HEK293 (cell line): ENCODE results near the gene ERO1B.
"Not testable (repeated sequence)": the region's sequence is repeated elsewhere in the genome, so short reads cannot be mapped to it uniquely, and the experiment has no call there.

Experiments used
- CTCF ChIA-PET: fragments of 350-600 bp; formaldehyde crosslinking; extraction: SDS; loops from one replicate; lab custom pipeline; 2021; ENCODE audit warnings: antibody characterized with exemption; lab: Yijun Ruan, JAX
- POLR2A ChIA-PET: fragments of 300-600 bp; formaldehyde crosslinking; extraction: SDS; loops from one replicate; lab custom pipeline; 2020; ENCODE audit warnings: antibody characterized with exemption, inconsistent platforms; lab: Yijun Ruan, JAX
- H3K27ac ChIP-seq: fragments of 200-500 bp; sonication (Bioruptor generic); 2 replicates; pipeline ENCODE4 v1.5.1; 2014; ENCODE audit warnings: low read depth, low read length, control low read depth, inconsistent platforms; ENCODE audit errors: extremely low read depth
- H3K36me3 ChIP-seq, 2 experiments: fragments of 200-500 bp in 1 of 2; sonication (Bioruptor generic) in 1 of 2; 1 replicate in 1 of 2; 2 replicates in 1 of 2; pipeline ENCODE4 v1.5.1; 2014 to 2017; ENCODE audit warnings: inconsistent platforms in 2 of 2, low read length in 2 of 2; ENCODE audit not compliant: control insufficient read depth in 2 of 2, insufficient read depth in 1 of 2
- H3K4me1 ChIP-seq: fragments of 200-500 bp; sonication (Bioruptor generic); 2 replicates; pipeline ENCODE4 v1.5.1; 2014; ENCODE audit warnings: mild to moderate bottlenecking, low read length, inconsistent platforms; ENCODE audit not compliant: control insufficient read depth, insufficient read depth
- H3K4me3 ChIP-seq: 2 replicates; pipeline ENCODE4 v1.5.1; 2011; ENCODE audit warnings: low read depth, mild to moderate bottlenecking, control low read depth, low read length, moderate library complexity
- H3K9me3 ChIP-seq: fragments of 200-500 bp; sonication (Bioruptor generic); 2 replicates; pipeline ENCODE4 v1.5.1; 2014; ENCODE audit warnings: low read depth, low read length, inconsistent platforms; ENCODE audit not compliant: control insufficient read depth, insufficient read depth
- KLF9 ChIP-seq: fragments of 450-650 bp; formaldehyde crosslinking; IDR thresholded peaks from 2 replicates; pipeline ENCODE4 v1.5.1; 2016; ENCODE audit warnings: missing biosample characterization, missing genetic modification characterization, low read depth
- MZF1 ChIP-seq: fragments of 450-650 bp; formaldehyde crosslinking; IDR thresholded peaks from 2 replicates; pipeline ENCODE4 v1.5.1; 2017; ENCODE audit warnings: missing biosample characterization, missing genetic modification characterization, borderline replicate concordance
- OVOL3 ChIP-seq: fragments of 450-650 bp; formaldehyde crosslinking; IDR thresholded peaks from 2 replicates; pipeline ENCODE4 v1.5.1; 2016; ENCODE audit warnings: missing biosample characterization, missing genetic modification characterization
- PRDM1 ChIP-seq: fragments of 450-650 bp; formaldehyde crosslinking; IDR thresholded peaks from 2 replicates; pipeline ENCODE4; 2016; ENCODE audit warnings: missing biosample characterization, missing genetic modification characterization
- YY1 ChIP-seq: fragments of 450-650 bp; formaldehyde crosslinking; IDR thresholded peaks from 2 replicates; pipeline ENCODE4 v1.5.1; 2018; ENCODE audit warnings: missing biosample characterization, missing genetic modification characterization
- ZFP3 ChIP-seq: fragments of 450-650 bp; formaldehyde crosslinking; IDR thresholded peaks from 2 replicates; pipeline ENCODE4 v1.5.1; 2016; ENCODE audit warnings: low read depth, missing biosample characterization, missing genetic modification characterization
- ZFP69B ChIP-seq: fragments of 450-650 bp; formaldehyde crosslinking; IDR thresholded peaks from 2 replicates; pipeline ENCODE4 v1.5.1; 2016; ENCODE audit warnings: missing biosample characterization, missing genetic modification characterization
- ZNF146 ChIP-seq: fragments of 450-650 bp; formaldehyde crosslinking; IDR thresholded peaks from 2 replicates; pipeline ENCODE4 v1.5.1; 2016; ENCODE audit warnings: missing biosample characterization, missing genetic modification characterization
- ZNF202 ChIP-seq: fragments of 450-650 bp; formaldehyde crosslinking; IDR thresholded peaks from 2 replicates; pipeline ENCODE4 v1.5.1; 2016; ENCODE audit warnings: missing biosample characterization, missing genetic modification characterization, borderline replicate concordance
- ZNF274 ChIP-seq, 2 experiments: fragments of 200-500 bp in 1 of 2; fragments of 450-650 bp in 1 of 2; sonication (Bioruptor generic) in 1 of 2; formaldehyde crosslinking in 1 of 2; IDR thresholded peaks; 2 replicates each; pipeline versions ENCODE4 v1.5.1 to v1.6.1; 2014 to 2016; ENCODE audit warnings: borderline replicate concordance in 1 of 2, inconsistent platforms in 1 of 2, low read length in 1 of 2, missing biosample characterization in 1 of 2, missing genetic modification characterization in 1 of 2
- ZNF280D ChIP-seq: fragments of 450-650 bp; formaldehyde crosslinking; IDR thresholded peaks from 2 replicates; pipeline ENCODE4 v1.5.1; 2016; ENCODE audit warnings: missing biosample characterization, missing genetic modification characterization
- ZNF341 ChIP-seq: fragments of 450-650 bp; formaldehyde crosslinking; IDR thresholded peaks from 2 replicates; pipeline ENCODE4; 2016; ENCODE audit warnings: low read depth, missing biosample characterization, missing genetic modification characterization
- ZNF394 ChIP-seq: fragments of 450-650 bp; formaldehyde crosslinking; IDR thresholded peaks from 2 replicates; pipeline ENCODE4 v1.5.1; 2016; ENCODE audit warnings: missing biosample characterization, missing genetic modification characterization, mild to moderate bottlenecking, moderate library complexity, borderline replicate concordance
- ZNF501 ChIP-seq: fragments of 450-650 bp; formaldehyde crosslinking; IDR thresholded peaks from 2 replicates; pipeline ENCODE4 v1.5.1; 2016; ENCODE audit warnings: missing biosample characterization, missing genetic modification characterization
- ZNF549 ChIP-seq: fragments of 450-650 bp; IDR thresholded peaks from 2 replicates; pipeline ENCODE4 v1.5.1; 2018; ENCODE audit warnings: missing biosample characterization, missing genetic modification characterization, mild to moderate bottlenecking, inconsistent platforms, moderate library complexity
- ZNF571 ChIP-seq: fragments of 450-650 bp; formaldehyde crosslinking; IDR thresholded peaks from 2 replicates; pipeline ENCODE4 v1.5.0; 2017; ENCODE audit warnings: missing biosample characterization, missing genetic modification characterization
- ZNF621 ChIP-seq: fragments of 450-650 bp; formaldehyde crosslinking; IDR thresholded peaks from 2 replicates; pipeline ENCODE4 v1.5.1; 2017; ENCODE audit warnings: missing biosample characterization, missing genetic modification characterization
- ZNF654 ChIP-seq: fragments of 450-650 bp; formaldehyde crosslinking; IDR thresholded peaks from 2 replicates; pipeline ENCODE4 v1.5.1; 2016; ENCODE audit warnings: low read depth, missing biosample characterization, missing genetic modification characterization
- ZNF785 ChIP-seq: fragments of 450-650 bp; formaldehyde crosslinking; IDR thresholded peaks from 2 replicates; pipeline ENCODE4 v1.5.1; 2016; ENCODE audit warnings: missing biosample characterization, missing genetic modification characterization
- ZSCAN16 ChIP-seq: fragments of 450-650 bp; formaldehyde crosslinking; IDR thresholded peaks from 2 replicates; pipeline ENCODE4 v1.5.1; 2016; ENCODE audit warnings: missing biosample characterization, missing genetic modification characterization
- ZSCAN23 ChIP-seq: fragments of 450-650 bp; formaldehyde crosslinking; IDR thresholded peaks from 2 replicates; pipeline ENCODE4 v1.5.1; 2016; ENCODE audit warnings: missing biosample characterization, missing genetic modification characterization
- ZSCAN30 ChIP-seq: fragments of 450-650 bp; IDR thresholded peaks from 2 replicates; pipeline ENCODE4 v1.5.1; 2018; ENCODE audit warnings: missing biosample characterization, mild to moderate bottlenecking, missing genetic modification characterization, moderate library complexity
- TF ChIP-seq, protein P1 (sequence below): fragments of 450-650 bp; formaldehyde crosslinking; IDR thresholded peaks from 2 replicates; pipeline ENCODE4 v1.5.1; 2016; ENCODE audit warnings: missing biosample characterization, missing genetic modification characterization
- TF ChIP-seq, protein P2 (sequence below): fragments of 450-650 bp; formaldehyde crosslinking; IDR thresholded peaks from 2 replicates; pipeline ENCODE4 v1.5.1; 2016; ENCODE audit warnings: missing biosample characterization, missing genetic modification characterization, low read depth

The ERO1B gene

DNA sequence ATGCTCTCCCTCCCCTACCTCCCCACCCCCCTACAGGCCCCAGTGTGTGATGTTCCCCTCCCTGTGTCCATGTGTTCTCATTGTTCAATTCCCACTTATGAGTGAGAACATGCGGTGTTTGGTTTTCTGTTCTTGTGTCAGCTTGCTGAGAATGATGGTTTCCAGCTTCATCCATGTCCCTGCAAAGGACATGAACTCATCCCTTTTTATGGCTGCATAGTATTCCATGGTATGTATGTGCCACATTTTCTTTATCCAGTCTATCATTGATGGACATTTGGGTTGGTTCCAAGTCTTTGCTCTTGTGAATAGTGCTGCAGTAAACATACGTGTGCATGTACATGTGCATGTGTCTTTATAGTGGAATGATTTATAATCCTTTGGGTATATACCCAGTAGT is 95.3 kb downstream of the ERO1B start:
- POLR2A ChIA-PET, H3K27ac ChIP-seq, CTCF ChIA-PET, H3K4me1 ChIP-seq, H3K4me3 ChIP-seq, H3K9me3 ChIP-seq: not testable (repeated sequence)
- TF ChIP-seq ZNF146 (tag by site-specific recombination) (peak; percentile 99), ZNF280D (tag by site-specific recombination) (peak; percentile 84; the same call in 1 of the 2 replicates), ZNF202 (tag by site-specific recombination) (peak; percentile 64; the same call in 1 of the 2 replicates)
- TF ChIP-seq, protein P1, sequence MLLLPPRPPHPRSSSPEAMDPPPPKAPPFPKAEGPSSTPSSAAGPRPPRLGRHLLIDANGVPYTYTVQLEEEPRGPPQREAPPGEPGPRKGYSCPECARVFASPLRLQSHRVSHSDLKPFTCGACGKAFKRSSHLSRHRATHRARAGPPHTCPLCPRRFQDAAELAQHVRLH = peak; percentile 89; the same call in 1 of the 2 replicates
- peaks cover 22 to 24% of the 10 kb centered on the region in 2 experiments for H3K36me3 ChIP-seq

DNA sequence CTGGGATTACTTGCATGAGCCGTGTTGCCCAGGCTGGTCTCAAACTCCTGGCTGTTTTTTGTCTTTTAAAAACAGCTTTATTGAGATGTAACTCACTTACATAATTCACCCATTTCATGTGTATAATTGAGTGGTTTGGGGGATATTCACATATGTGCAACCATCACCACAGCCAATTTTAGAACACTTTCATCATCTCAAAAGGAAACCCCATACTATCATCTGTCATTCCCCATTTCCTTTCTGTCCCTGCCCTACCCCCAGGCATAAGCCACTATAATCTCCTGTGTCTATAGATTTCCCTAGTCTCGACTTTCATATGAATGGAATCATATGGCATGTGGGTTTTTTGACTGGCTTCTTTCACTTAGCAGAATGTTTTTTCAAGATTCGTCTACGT is 96.1 kb downstream of the ERO1B start:
- H3K4me1 ChIP-seq = no peaks in the 10 kb centered on the region
- H3K27ac ChIP-seq = no peak overlapping the region
- peaks cover 27 to 30% of the 10 kb centered on the region in 2 experiments for H3K36me3 ChIP-seq
- no peak overlapping the region for H3K4me3 ChIP-seq
- CTCF ChIA-PET = no interaction called here
- POLR2A ChIA-PET = no interaction called here
- TF ChIP-seq MZF1 (no peak), YY1 (no peak), ZFP3 (tag by site-specific recombination) (no peak), ZNF341 (tag by site-specific recombination) (no peak), OVOL3 (tag by site-specific recombination) (no peak), ZNF501 (tag by site-specific recombination) (no peak), ZNF654 (tag by site-specific recombination) (no peak), PRDM1 (tag by site-specific recombination) (no peak), ZNF549 (no peak), ZSCAN23 (tag by site-specific recombination) (no peak), ZNF571 (tag by site-specific recombination) (no peak), KLF9 (no peak), ZSCAN16 (tag by site-specific recombination) (no peak), ZNF274 (IDR thresholded peaks at IDR 0.05; ENCODE audit: low read length) (no peak), ZNF274 (tag by site-specific recombination; IDR thresholded peaks at IDR 0.05; ENCODE audit: borderline replicate concordance) (no peak), ZSCAN30 (tag by site-specific recombination) (no peak), ZNF785 (no peak), ZFP69B (tag by site-specific recombination) (no peak), ZNF394 (tag by site-specific recombination) (no peak), ZNF621 (no peak)
- TF ChIP-seq, protein P2, sequence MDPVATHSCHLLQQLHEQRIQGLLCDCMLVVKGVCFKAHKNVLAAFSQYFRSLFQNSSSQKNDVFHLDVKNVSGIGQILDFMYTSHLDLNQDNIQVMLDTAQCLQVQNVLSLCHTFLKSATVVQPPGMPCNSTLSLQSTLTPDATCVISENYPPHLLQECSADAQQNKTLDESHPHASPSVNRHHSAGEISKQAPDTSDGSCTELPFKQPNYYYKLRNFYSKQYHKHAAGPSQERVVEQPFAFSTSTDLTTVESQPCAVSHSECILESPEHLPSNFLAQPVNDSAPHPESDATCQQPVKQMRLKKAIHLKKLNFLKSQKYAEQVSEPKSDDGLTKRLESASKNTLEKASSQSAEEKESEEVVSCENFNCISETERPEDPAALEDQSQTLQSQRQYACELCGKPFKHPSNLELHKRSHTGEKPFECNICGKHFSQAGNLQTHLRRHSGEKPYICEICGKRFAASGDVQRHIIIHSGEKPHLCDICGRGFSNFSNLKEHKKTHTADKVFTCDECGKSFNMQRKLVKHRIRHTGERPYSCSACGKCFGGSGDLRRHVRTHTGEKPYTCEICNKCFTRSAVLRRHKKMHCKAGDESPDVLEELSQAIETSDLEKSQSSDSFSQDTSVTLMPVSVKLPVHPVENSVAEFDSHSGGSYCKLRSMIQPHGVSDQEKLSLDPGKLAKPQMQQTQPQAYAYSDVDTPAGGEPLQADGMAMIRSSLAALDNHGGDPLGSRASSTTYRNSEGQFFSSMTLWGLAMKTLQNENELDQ (tag by site-specific recombination) = no peak
- H3K9me3 ChIP-seq = no peaks in the 10 kb centered on the region; the same call in 1 of the 2 replicates
